NCI-H82 treated with DMSO at 0.1 percent for 48 hours (cell line): ENCODE data around the gene CCDC152.
"Not testable (repeated sequence)": the region's sequence is repeated elsewhere in the genome, so short reads cannot be mapped to it uniquely, and the experiment has no call there.

Experiments
- DNase-seq: peaks from one replicate; lab custom pipeline; 2025; ENCODE audit not compliant: unreplicated experiment; lab: John Stamatoyannopoulos, UW

CCDC152 gene, protein sequence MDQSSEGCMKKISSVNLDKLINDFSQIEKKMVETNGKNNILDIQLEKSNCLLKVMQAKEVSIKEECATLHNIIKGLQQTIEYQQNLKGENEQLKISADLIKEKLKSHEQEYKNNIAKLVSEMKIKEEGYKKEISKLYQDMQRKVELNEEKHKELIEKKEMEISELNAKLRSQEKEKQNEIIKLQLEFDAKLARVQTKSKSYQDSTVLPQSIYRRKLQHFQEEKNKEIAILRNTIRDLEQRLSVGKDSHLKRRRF

DNA sequence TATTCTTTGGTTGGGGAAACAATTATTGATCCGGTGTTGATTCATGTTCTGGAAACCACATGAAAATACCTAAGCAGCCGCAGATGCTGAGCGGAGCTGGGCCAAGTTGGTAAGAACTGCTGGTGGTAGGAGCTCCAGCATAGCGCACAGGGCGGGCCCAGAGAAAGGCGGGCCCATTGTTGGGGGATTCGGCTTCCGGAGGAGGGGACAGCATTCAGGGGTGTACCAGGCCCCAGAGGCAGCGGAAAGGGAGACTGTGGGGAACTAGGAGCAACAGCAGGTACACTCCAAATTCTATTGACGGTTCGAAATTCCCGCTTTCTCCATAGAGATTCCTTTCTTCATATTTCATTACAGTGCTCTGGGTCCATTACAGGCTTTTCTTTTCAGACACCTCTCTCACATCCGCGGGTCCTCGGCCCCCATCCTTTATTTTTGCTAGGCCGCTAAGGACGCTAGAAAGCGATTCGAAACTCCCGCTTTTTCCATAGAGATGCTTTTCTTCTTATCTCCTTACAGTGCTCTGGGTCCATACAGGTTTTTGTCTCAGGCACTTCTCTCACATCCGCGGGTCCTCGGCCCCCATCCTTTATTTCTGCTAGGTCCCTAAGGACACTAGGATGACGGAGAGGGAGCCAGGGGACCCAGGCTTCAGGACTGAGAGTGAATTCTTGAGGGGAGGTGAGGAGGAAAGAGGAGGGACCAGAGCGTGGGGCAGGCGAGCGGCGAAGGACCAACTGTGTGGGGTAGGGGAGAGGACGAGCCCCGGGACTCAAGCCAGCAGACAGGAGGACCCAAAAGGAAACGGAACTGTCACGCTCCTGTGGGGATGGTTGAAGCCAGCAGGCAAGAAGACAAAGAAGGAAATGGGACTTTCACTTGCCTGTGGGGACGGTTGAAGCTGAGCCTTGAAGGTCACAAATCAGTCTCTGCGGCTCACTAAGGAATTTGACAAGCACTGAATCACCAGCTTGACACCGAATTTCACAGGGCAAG lies at the start of gene CCDC152:
Gene CCDC152, plus strand, starts transcription at position 213 of the 996 bp plus-strand sequence. CDS start 2,304 bp downstream, outside the sequence.
- no peak for DNase-seq

DNA sequence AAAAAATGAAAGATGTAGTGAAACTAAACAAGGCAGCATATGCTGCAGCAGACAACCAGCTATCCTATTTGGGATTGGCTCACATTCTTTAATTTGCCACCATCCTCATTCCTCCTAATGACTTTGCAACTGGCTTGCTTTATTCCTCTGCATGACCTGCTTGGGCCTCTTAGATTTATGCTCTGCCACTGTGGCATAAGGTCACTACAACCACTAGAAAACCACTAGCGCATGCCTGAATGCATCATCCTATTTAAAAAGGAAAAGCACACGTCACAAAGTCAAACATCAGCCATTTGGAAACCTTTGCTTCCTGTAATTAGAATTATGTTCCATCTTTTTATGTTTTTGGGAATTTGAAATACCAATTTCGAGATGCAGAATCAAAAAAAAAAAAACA lies 40.8 kb upstream of the CCDC152 start:
- no peak for DNase-seq

DNA sequence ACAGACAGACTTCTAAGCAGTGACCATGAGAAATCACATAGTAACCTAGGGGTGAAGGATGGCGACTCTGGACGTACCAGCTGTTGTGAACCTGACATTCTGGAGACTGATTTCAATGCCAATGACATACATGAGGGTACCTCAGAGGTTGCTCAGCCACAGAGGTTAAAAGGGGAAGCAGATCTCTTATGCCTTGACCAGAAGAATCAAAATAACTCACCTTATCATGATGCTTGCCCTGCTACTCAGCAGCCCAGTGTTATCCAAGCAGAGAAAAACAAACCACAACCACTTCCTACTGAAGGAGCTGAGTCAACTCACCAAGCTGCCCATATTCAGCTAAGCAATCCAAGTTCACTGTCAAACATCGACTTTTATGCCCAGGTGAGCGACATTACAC lies 38.0 kb upstream of the CCDC152 start:
- no peak for DNase-seq

DNA sequence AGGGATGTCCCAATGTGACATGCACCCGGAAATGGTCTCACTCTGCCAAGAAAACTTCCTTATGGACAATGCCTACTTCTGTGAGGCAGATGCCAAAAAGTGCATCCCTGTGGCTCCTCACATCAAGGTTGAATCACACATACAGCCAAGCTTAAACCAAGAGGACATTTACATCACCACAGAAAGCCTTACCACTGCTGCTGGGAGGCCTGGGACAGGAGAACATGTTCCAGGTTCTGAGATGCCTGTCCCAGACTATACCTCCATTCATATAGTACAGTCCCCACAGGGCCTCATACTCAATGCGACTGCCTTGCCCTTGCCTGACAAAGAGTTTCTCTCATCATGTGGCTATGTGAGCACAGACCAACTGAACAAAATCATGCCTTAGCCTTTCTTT lies 37.6 kb upstream of the CCDC152 start:
- no peak for DNase-seq

DNA sequence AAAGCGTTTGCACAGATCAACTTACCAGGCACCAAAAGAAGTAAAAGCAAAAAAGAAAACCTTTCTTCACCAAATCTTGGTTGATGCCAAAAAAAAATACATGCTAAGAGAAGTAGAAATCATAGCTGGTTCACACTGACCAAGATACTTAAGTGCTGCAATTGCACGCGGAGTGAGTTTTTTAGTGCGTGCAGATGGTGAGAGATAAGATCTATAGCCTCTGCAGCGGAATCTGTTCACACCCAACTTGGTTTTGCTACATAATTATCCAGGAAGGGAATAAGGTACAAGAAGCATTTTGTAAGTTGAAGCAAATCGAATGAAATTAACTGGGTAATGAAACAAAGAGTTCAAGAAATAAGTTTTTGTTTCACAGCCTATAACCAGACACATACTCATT lies 36.4 kb upstream of the CCDC152 start:
- DNase-seq: no peak

DNA sequence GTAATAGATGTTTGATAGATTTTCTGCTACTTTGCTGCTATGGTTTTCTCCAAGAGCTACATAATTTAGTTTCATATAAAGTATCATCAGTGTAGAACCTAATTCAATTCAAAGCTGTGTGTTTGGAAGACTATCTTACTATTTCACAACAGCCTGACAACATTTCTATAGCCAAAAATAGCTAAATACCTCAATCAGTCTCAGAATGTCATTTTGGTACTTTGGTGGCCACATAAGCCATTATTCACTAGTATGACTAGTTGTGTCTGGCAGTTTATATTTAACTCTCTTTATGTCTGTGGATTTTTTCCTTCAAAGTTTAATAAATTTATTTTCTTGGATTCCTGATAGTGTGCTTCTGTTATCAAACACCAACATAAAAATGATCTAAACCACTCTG lies 35.1 kb upstream of the CCDC152 start:
- no peak for DNase-seq

DNA sequence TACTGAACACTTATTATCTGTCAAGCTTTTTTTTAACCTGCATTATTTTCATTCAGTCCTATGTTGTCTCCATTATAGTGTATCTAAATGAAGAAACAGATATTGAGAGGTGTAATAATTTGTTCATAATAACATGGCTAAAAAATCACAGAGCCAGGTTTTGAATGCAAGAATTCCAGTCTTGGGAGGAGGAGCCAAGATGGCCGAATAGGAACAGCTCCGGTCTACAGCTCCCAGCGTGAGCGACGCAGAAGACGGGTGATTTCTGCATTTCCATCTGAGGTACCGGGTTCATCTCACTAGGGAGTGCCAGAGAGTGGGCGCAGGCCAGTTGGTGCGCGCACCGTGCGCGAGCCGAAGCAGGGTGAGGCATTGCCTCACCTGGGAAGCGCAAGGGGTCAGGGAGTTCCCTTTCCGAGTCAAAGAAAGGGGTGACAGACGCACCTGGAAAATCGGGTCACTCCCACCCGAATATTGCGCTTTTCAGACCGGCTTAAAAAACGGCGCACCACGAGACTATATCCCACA lies 22.0 kb upstream of the CCDC152 start:
- DNase-seq: not testable (repeated sequence)

DNA sequence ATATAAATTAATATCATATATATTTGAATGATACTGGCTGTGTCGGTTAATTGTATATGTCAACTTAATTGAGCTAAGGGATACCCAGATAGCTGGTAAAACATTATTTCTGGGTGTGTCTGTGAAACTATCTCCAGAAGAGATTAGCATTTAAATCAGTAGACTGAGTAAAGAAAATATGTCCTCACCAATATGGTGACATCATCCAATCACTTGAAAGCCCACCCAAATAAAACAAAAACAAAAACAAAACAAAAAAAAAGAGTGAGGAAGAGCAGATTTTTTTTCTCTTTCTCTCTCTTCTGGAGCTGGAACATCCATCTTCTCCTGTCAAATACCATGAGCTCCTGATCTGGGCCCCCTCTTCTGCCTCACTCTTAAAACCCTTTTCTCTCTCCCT lies 15.7 kb upstream of the CCDC152 start:
- DNase-seq: no peak

DNA sequence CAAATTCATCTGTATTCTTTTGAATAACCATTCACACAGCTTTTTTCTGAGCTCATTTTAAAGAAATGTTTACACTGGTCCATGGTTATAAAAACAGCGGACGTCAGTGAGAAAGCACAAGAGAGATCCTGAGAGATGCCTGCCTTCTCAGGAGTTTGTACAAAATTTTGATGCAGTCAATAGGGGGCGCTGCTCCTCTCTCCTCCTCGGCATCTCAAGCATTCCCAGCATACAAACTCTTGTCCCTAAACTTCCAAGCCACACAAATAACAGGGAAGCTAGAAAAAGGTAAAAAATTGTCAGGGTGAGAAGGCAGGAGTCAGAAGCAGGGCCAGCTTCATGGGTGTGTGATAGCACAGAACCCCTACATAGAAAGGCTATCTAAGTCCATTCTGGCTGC lies 11.2 kb upstream of the CCDC152 start:
- DNase-seq: no peak

DNA sequence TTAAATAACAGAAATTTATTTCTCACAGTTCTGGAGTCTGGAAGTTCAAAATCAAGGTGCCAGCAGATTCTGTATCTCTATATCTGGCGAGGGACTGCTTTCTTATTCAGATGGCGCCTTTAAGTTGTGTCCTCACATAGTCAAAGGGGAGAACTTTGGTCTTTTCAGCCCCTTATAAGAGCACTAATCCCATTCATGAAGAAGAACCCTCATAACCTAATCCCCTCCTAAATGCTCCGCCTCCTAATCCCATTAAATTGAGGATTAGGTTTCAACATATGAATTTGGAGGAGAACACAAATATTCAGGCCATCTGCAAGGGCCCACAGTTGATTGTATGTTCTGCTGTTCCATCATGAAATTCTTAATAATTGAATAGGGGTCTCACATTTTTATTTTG lies 10.8 kb upstream of the CCDC152 start:
- DNase-seq: peak; percentile 62

DNA sequence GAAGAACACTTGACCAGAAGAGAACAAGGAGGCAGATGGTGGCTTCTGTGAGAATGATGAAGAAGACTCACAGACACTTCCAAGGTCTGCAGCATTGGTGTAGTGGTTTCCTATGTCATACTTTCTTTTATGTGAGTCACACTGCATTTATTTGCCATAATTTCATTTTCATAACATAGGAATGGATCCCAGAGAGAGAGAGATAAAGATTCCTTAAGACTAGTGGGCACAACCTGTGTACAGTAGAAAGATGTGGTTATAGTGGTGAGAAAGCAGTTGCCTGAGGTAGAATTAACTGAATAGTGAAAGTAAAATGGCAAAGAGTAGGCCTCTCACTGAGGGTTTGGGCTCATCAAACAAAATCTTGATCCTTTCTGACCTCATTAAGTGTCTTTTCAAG lies 7.6 kb upstream of the CCDC152 start:
- no peak for DNase-seq

DNA sequence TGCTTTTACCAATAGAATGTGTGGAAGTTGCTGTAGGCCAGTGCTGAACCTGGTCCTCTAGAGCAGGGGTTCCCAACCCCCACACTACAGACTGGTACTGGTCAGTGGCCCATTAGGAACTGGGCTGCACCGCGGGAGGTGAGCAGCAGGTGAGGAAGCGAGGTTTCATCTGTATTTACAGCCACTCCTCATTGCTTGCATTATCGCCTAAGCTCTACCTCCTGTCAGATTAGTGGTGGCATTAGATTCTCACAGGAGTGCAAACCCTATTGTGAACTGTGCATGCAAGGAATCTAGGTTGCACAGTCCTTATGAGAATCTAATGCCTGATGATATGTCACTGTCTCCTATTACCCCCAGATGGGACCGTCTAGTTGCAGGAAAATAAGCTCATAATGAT lies 6.1 kb upstream of the CCDC152 start:
- no peak for DNase-seq

DNA sequence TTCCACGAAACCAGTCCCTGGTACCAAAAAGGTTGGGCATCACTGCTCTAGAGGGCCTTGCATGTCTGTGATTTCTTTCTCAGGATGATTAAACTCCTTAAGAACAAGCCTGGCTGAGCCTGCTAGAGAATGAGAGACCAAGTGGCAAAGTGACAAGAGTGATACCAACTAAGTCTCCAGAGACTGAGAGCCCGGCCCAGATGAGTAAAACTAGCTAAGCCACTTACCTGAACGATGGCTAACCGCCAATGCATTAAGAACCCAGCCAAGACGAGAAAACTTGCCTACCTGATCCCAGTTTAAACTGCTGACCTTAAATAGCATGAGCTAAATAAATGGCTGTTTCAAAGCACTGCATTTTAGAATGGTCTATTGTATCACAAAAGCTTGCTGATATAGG lies 5.6 kb upstream of the CCDC152 start:
- DNase-seq: no peak

DNA sequence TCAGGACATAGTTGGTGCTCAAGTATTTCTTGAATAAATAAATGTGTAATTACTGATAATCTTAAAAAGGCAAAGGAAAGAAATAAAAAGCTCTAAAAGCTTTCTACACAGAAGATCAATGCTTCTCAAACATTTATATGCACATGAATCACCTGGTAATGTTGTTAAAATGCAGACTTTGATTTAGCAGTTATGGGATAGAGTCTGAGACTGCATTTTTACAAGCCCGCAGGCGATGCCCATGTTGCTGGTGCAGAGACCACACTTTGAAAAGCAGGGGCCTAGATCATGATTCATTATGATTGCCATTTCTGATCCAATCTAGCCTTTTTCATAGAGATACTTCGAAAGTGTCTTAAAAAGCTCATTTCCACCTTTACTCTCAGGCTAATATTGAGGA lies 3.5 kb upstream of the CCDC152 start:
- no peak for DNase-seq

DNA sequence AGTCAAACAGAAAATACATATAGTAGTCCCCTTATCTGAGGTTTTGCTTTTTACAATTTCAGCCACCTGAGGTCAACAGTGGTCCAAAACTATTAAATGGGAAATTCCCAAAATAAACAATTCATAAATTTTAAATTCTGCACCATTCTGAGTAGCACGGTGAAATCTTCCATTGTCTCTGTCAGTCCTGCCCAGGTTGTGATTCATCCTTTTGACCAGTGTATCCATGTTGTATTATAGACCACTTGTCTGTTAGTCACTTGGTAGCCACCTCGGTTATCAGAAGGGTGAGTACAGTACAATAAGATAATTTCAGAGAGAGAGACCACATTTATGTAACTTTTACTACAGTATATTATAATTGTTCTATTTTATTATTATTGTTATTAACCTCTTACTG lies 2.8 kb downstream of the CCDC152 start:
- no peak for DNase-seq

DNA sequence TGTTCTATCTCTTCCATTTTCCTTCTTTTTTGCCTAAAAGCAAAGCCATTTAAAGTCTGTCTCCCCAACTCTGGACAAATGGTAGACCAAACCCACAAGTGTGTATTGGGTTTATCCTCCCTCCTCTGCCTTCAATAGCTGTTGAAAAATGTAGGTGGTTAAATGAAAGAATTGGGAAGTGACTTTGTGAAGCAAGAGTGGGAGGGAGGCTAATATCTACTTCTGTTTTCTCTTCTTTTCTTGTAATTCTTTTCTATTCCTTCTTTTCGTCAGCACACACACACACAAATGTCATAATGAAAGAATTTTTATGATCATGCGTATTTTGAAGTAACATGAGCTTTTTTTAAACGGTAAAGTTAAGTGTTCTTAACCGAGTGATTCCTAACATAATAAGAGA lies 3.8 kb downstream of the CCDC152 start:
- DNase-seq: no peak

DNA sequence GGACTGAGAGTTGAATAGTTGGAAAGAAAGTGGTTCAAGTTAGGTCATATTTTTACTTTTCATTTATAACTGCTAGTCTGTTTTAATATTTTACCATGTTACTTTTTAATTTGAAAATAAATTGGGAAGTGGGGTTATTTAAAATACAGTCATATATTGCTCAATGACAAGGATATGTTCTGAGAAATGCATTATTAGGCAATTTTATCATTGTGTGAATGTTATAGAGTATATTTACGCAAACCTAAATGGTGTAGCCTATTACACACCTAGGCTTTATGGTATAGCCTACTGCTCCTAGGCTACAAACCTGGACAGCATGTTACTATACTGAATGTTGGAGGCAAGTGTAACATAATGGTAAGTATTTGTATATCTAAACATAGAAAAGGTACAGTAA lies 5.2 kb downstream of the CCDC152 start:
- no peak for DNase-seq

DNA sequence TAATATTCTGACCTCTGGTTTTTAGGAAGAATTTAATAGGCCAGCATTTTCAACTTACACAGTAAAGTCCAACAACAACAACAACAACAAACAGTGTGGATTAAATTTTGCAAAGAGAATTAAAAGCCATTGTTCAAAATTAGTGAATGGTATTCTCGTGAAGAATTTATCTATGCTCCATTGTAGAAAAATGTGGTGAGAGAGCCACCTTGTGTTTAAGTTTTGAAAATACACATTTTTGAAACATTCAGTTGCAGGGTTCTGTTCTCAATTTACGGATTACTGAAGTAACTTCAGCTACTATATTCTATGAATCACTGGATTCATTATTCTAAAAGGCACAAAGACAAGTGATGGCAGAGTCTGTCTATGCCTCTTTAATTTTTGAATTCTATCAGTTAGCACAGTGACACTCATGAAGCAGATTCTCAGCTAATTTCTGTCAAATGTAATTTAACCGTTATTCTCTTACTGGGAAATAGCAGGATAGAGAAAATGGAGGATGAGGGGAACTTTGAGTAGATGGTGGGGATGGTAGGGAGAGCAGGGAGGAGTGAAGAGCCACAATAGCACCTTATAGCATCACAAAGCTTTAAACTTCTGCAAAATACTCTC lies 11.0 kb downstream of the CCDC152 start:
- DNase-seq: no peak

DNA sequence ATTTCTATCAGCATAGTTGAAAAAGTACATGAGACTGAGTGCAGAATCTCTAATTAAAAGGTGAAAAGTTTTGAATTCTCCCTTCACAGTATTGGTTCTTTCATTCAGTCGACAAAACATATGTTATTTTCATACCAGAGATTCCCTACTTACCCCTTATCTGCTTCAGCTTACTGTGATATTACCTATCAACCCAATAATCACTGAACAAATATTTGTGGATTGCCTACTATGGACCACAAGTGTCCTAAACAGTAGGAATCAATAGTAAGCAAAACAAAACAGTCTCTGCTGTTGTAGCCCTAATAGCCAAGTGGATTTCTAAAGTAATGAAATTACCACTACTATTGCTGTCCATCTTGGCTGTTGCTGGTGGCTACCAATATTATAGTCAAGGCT lies 11.5 kb downstream of the CCDC152 start:
- no peak for DNase-seq

DNA sequence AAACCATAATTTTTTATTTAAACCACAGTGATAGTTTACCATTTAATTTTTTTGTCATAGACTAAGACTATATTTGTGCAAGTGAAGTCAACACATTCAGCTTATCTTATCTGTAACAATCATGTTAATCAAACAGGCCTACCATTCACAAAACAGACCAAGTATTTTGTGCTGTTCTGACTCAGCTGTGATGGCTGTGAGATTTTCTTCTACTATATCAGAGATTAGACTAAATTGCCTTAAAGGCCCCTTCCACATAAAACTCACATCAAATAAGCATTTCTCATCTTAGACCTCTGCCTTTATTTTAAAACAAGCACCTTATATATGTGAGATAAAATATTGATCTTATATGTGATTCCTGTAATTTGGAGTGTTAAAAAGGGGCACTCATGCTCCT lies 13.4 kb downstream of the CCDC152 start:
- no peak for DNase-seq

DNA sequence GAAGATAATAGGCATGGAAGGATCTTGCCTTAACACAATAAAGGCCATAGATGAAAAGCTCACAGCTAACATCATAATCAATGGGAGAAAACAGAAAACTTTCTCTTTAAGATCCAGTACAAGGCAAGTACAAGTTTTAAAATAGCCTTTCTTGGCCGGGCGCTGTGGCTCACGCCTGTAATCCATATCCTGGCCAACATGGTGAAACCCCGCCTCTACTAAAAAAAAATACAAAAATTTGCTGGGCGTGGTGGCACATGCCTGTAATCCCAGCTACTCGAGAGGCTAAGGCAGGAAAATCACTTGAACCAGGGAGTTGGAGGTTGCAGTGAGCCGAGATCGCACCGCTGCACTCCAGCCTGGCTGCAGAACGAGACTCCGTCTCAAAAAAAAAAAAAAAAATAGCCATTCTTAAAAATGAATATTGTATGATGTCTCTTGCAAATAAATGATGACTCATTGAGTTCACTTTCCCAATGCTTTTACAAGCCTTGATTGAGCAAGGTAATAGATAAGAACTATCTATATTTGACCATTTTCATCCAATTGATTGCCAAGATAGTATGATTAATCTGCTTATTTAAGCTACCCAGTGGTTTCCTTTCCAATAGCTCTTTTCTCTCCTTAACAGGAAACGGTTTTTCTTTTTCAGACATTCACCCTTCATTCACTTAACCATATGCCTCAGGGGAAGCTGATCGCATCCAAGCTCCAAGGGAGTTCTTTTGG lies 15.8 kb downstream of the CCDC152 start:
- DNase-seq: no peak
